ENCODE results near the gene CERS2. TPM values are rescaled to one million over a fixed set of nuclear protein-coding genes. Genes with fewer than 3 reads are reported as not detected.

Gene CERS2
- total and polyA plus RNA-seq, 2 of the 8 experiments (the other 6 are each of a cell fraction or from before 2014, with no cell fraction given) = 216 to 237 TPM

- TF ChIP-seq, protein P1, sequence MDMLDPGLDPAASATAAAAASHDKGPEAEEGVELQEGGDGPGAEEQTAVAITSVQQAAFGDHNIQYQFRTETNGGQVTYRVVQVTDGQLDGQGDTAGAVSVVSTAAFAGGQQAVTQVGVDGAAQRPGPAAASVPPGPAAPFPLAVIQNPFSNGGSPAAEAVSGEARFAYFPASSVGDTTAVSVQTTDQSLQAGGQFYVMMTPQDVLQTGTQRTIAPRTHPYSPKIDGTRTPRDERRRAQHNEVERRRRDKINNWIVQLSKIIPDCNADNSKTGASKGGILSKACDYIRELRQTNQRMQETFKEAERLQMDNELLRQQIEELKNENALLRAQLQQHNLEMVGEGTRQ (IDR thresholded peaks at IDR 0.05; ENCODE audit: low read length) = no peak
- TF ChIP-seq SIX5 (IDR thresholded peaks at IDR 0.05; ENCODE audit: low read depth, low read length) = no peak
Observed at GRCh38 chr1:150954708-150955107, 19.9 kb downstream of the CERS2 start (continued).

All from H1 (cell line).